Measurements from ENCODE around the gene USF3. TPM values are rescaled to one million over a fixed set of nuclear protein-coding genes. Genes with fewer than 3 reads are reported as not detected.

Gene USF3
- total and polyA plus RNA-seq, 2 of the 8 experiments (the other 6 are each of a cell fraction or from before 2014, with no cell fraction given) = 9.6 to 18.5 TPM

GRCh38 chr3:113660458-113660857 lies 36.0 kb downstream of the USF3 start (continued):
- TF ChIP-seq, protein P1, sequence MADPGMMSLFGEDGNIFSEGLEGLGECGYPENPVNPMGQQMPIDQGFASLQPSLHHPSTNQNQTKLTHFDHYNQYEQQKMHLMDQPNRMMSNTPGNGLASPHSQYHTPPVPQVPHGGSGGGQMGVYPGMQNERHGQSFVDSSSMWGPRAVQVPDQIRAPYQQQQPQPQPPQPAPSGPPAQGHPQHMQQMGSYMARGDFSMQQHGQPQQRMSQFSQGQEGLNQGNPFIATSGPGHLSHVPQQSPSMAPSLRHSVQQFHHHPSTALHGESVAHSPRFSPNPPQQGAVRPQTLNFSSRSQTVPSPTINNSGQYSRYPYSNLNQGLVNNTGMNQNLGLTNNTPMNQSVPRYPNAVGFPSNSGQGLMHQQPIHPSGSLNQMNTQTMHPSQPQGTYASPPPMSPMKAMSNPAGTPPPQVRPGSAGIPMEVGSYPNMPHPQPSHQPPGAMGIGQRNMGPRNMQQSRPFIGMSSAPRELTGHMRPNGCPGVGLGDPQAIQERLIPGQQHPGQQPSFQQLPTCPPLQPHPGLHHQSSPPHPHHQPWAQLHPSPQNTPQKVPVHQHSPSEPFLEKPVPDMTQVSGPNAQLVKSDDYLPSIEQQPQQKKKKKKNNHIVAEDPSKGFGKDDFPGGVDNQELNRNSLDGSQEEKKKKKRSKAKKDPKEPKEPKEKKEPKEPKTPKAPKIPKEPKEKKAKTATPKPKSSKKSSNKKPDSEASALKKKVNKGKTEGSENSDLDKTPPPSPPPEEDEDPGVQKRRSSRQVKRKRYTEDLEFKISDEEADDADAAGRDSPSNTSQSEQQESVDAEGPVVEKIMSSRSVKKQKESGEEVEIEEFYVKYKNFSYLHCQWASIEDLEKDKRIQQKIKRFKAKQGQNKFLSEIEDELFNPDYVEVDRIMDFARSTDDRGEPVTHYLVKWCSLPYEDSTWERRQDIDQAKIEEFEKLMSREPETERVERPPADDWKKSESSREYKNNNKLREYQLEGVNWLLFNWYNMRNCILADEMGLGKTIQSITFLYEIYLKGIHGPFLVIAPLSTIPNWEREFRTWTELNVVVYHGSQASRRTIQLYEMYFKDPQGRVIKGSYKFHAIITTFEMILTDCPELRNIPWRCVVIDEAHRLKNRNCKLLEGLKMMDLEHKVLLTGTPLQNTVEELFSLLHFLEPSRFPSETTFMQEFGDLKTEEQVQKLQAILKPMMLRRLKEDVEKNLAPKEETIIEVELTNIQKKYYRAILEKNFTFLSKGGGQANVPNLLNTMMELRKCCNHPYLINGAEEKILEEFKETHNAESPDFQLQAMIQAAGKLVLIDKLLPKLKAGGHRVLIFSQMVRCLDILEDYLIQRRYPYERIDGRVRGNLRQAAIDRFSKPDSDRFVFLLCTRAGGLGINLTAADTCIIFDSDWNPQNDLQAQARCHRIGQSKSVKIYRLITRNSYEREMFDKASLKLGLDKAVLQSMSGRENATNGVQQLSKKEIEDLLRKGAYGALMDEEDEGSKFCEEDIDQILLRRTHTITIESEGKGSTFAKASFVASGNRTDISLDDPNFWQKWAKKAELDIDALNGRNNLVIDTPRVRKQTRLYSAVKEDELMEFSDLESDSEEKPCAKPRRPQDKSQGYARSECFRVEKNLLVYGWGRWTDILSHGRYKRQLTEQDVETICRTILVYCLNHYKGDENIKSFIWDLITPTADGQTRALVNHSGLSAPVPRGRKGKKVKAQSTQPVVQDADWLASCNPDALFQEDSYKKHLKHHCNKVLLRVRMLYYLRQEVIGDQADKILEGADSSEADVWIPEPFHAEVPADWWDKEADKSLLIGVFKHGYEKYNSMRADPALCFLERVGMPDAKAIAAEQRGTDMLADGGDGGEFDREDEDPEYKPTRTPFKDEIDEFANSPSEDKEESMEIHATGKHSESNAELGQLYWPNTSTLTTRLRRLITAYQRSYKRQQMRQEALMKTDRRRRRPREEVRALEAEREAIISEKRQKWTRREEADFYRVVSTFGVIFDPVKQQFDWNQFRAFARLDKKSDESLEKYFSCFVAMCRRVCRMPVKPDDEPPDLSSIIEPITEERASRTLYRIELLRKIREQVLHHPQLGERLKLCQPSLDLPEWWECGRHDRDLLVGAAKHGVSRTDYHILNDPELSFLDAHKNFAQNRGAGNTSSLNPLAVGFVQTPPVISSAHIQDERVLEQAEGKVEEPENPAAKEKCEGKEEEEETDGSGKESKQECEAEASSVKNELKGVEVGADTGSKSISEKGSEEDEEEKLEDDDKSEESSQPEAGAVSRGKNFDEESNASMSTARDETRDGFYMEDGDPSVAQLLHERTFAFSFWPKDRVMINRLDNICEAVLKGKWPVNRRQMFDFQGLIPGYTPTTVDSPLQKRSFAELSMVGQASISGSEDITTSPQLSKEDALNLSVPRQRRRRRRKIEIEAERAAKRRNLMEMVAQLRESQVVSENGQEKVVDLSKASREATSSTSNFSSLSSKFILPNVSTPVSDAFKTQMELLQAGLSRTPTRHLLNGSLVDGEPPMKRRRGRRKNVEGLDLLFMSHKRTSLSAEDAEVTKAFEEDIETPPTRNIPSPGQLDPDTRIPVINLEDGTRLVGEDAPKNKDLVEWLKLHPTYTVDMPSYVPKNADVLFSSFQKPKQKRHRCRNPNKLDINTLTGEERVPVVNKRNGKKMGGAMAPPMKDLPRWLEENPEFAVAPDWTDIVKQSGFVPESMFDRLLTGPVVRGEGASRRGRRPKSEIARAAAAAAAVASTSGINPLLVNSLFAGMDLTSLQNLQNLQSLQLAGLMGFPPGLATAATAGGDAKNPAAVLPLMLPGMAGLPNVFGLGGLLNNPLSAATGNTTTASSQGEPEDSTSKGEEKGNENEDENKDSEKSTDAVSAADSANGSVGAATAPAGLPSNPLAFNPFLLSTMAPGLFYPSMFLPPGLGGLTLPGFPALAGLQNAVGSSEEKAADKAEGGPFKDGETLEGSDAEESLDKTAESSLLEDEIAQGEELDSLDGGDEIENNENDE (IDR thresholded peaks at IDR 0.05; ENCODE audit: insufficient replicate concordance, low read length) = no peak
- TF ChIP-seq EGR1 (IDR thresholded peaks at IDR 0.05; ENCODE audit: borderline replicate concordance, low read depth, low read length) (no peak), RAD21 (IDR thresholded peaks at IDR 0.05 in 1 of 2, conservative IDR thresholded peaks at IDR 0.05 in 1 of 2; ENCODE audit: low read depth in 2 of 2, low read length in 2 of 2) (no peak), CHD1 (IDR thresholded peaks at IDR 0.05; ENCODE audit: low read depth, low read length) (no peak), SP2 (IDR thresholded peaks at IDR 0.05; ENCODE audit: low read length) (no peak), KDM1A (IDR thresholded peaks at IDR 0.05; ENCODE audit: borderline replicate concordance, low read length) (no peak), TCF12 (IDR thresholded peaks at IDR 0.05; ENCODE audit: low read depth, low read length) (no peak), RBBP5 (IDR thresholded peaks at IDR 0.05; ENCODE audit: borderline replicate concordance, low read depth, low read length) (no peak), SP1 (IDR thresholded peaks at IDR 0.05; ENCODE audit: low read depth, low read length) (no peak), TBP (IDR thresholded peaks at IDR 0.05; ENCODE audit: low read depth, low read length) (no peak), ASH2L (IDR thresholded peaks at IDR 0.05; ENCODE audit: low read length) (no peak), EP300 (IDR thresholded peaks at IDR 0.05; ENCODE audit: borderline replicate concordance in 1 of 2, low read depth in 2 of 2, low read length in 2 of 2) (no peak)

All from H1 (cell line).